H1 (cell line): ENCODE results near the gene ELMOD2. TPM values are rescaled to one million over a fixed set of nuclear protein-coding genes. Genes with fewer than 3 reads are reported as not detected.
A peak's percentile ranks its signal among the peaks of the same experiment; 100 is the strongest.

ENCODE experiments used
- CTCF ChIA-PET: fragments of 300-600 bp; sonication (Branson Sonifier 250); formaldehyde crosslinking; loops from one replicate; lab custom pipeline; 2021; ENCODE audit not compliant: partially characterized antibody; lab: Charles Lee
- POLR2A ChIA-PET: fragments of 300-600 bp; sonication (Branson Sonifier 250); formaldehyde crosslinking; loops from one replicate; lab custom pipeline; 2021; ENCODE audit warnings: inconsistent platforms; ENCODE audit not compliant: partially characterized antibody; lab: Charles Lee
- DNase-seq, 2 experiments: peaks; one replicate each; pipeline versions ENCODE4 v3.0.0 to v3.0.0-alpha.2; 2010 to 2022; ENCODE audit warnings: low spot score in 2 of 2, low read depth in 1 of 2, mixed read lengths in 1 of 2
- FAIRE-seq: peaks from 2 replicates; lab custom pipeline; 2011; peaks lifted over from hg19 to GRCh38; lab: Jason Lieb, UNC
- H2AFZ ChIP-seq: 2 replicates; pipeline ENCODE4 v1.8.1; 2012; ENCODE audit warnings: low read length, inconsistent platforms
- H2AK5ac ChIP-seq: 2 replicates; pipeline ENCODE4 v1.6.1; 2013; ENCODE audit warnings: low read depth, low read length
- H2BK120ac ChIP-seq: replicated peaks from 2 replicates; pipeline ENCODE3; 2013; ENCODE audit warnings: low read depth, low read length, inconsistent platforms
- H2BK12ac ChIP-seq: 2 replicates; pipeline ENCODE4 v1.6.1; 2013; ENCODE audit warnings: low read depth, low read length
- H2BK15ac ChIP-seq: 2 replicates; pipeline ENCODE4 v1.6.1; 2013; ENCODE audit warnings: low read length
- H2BK20ac ChIP-seq: 2 replicates; pipeline ENCODE4 v1.6.1; 2013; ENCODE audit warnings: low read length
- H2BK5ac ChIP-seq: 2 replicates; pipeline ENCODE4 v1.6.1; 2013; ENCODE audit warnings: low read depth, low read length
- H3K14ac ChIP-seq: 2 replicates; pipeline ENCODE4 v1.6.1; 2013; ENCODE audit warnings: inconsistent platforms; ENCODE audit not compliant: insufficient read length
- H3K18ac ChIP-seq: 2 replicates; pipeline ENCODE4 v1.6.1; 2013; ENCODE audit warnings: low read length; ENCODE audit errors: extremely low read depth
- H3K23ac ChIP-seq: 2 replicates; pipeline ENCODE4 v1.6.1; 2013; ENCODE audit warnings: inconsistent platforms; ENCODE audit not compliant: insufficient read length
- H3K23me2 ChIP-seq: 2 replicates; pipeline ENCODE4 v1.6.1; 2013; ENCODE audit warnings: low read depth, low read length
- H3K27ac ChIP-seq: 2 replicates; pipeline ENCODE4 v1.6.1; 2011; ENCODE audit warnings: low read depth, low read length, inconsistent platforms
- H3K27me3 ChIP-seq, 4 experiments: replicated peaks in 1 of 4; 1 replicate in 1 of 4; 2 replicates in 3 of 4; pipeline versions ENCODE4 v1.6.1 to v1.8.1; 2011 to 2013; ENCODE audit warnings: low read length in 3 of 4, mild to moderate bottlenecking in 3 of 4, inconsistent platforms in 2 of 4, mixed read lengths in 2 of 4, moderate library complexity in 1 of 4; ENCODE audit not compliant: control insufficient read depth in 3 of 4, insufficient read depth in 3 of 4; ENCODE audit errors: extremely low read depth in 1 of 4
- H3K36me3 ChIP-seq, 4 experiments: 2 replicates each; pipeline versions ENCODE4 v1.6.1 to v1.8.1; 2011 to 2013; ENCODE audit warnings: mild to moderate bottlenecking in 4 of 4, low read length in 3 of 4, moderate library complexity in 2 of 4, control low read depth in 1 of 4, inconsistent platforms in 1 of 4; ENCODE audit not compliant: insufficient read depth in 4 of 4, control insufficient read depth in 2 of 4
- H3K4ac ChIP-seq: replicated peaks from 2 replicates; pipeline ENCODE3; 2013; ENCODE audit warnings: low read length, low read depth, mixed read lengths, inconsistent platforms; ENCODE audit not compliant: insufficient read length
- H3K4me1 ChIP-seq, 4 experiments: replicated peaks in 1 of 4; 1 replicate in 1 of 4; 2 replicates in 3 of 4; pipeline versions ENCODE4 v1.6.1 to v1.8.1; 2011 to 2013; ENCODE audit warnings: low read length in 3 of 4, inconsistent platforms in 2 of 4, mixed read lengths in 1 of 4; ENCODE audit not compliant: insufficient read depth in 4 of 4, control insufficient read depth in 3 of 4
- H3K4me2 ChIP-seq, 2 experiments: 2 replicates each; pipeline versions ENCODE4 v1.6.1 to v1.8.1; 2011 to 2013; ENCODE audit warnings: low read depth in 2 of 2, low read length in 2 of 2, control low read depth in 1 of 2, inconsistent platforms in 1 of 2, mild to moderate bottlenecking in 1 of 2; ENCODE audit not compliant: insufficient read depth in 1 of 2
- H3K4me3 ChIP-seq, 4 experiments: fragments of 200-600, 300-600 bp in 1 of 4; sonication (generic), shearing (Covaris generic), sonication (Bioruptor Twin) in 1 of 4; 2 replicates each; pipeline versions ENCODE4 v1.5.1 to v1.8.1; 2011 to 2016; ENCODE audit warnings: low read length in 4 of 4, low read depth in 3 of 4, control low read depth in 2 of 4, inconsistent platforms in 2 of 4, mild to moderate bottlenecking in 2 of 4, mixed read lengths in 1 of 4, moderate library complexity in 1 of 4; ENCODE audit not compliant: insufficient read depth in 2 of 4; ENCODE audit errors: extremely low read depth in 1 of 4
- H3K56ac ChIP-seq: replicated peaks from 2 replicates; pipeline ENCODE3; 2013; ENCODE audit warnings: low read depth, mild to moderate bottlenecking, mixed read lengths, low read length, inconsistent platforms; ENCODE audit not compliant: insufficient read length
- H3K79me1 ChIP-seq: 2 replicates; pipeline ENCODE4 v1.6.1; 2013; ENCODE audit warnings: low read depth, low read length, control low read depth
- H3K79me2 ChIP-seq, 2 experiments: 2 replicates each; pipeline versions ENCODE4 v1.6.1 to v1.8.1; 2012 to 2013; ENCODE audit warnings: low read length in 2 of 2, mild to moderate bottlenecking in 2 of 2, inconsistent platforms in 1 of 2; ENCODE audit not compliant: insufficient read depth in 2 of 2, control insufficient read depth in 1 of 2
- H3K9ac ChIP-seq, 4 experiments: replicated peaks in 1 of 4; 1 replicate in 1 of 4; 2 replicates in 3 of 4; pipeline versions ENCODE4 v1.6.1 to v1.8.1; 2011 to 2013; ENCODE audit warnings: low read depth in 3 of 4, low read length in 3 of 4, control low read depth in 2 of 4, mild to moderate bottlenecking in 2 of 4, moderate library complexity in 2 of 4, inconsistent platforms in 1 of 4; ENCODE audit errors: extremely low read depth in 1 of 4
- H3K9me3 ChIP-seq, 2 experiments: 2 replicates each; pipeline versions ENCODE4 v1.6.1 to v1.8.1; 2012 to 2013; ENCODE audit warnings: mild to moderate bottlenecking in 2 of 2, moderate library complexity in 2 of 2, control low read depth in 1 of 2, inconsistent platforms in 1 of 2, low read depth in 1 of 2, low read length in 1 of 2, mixed read lengths in 1 of 2; ENCODE audit not compliant: insufficient read depth in 2 of 2
- H4K20me1 ChIP-seq, 2 experiments: replicated peaks in 1 of 2; 2 replicates each; pipeline versions ENCODE3 to v1.8.1; 2011 to 2013; ENCODE audit warnings: inconsistent platforms in 2 of 2, low read length in 2 of 2, mild to moderate bottlenecking in 1 of 2; ENCODE audit not compliant: insufficient read depth in 2 of 2, control insufficient read depth in 1 of 2
- H4K5ac ChIP-seq: 2 replicates; pipeline ENCODE4 v1.6.1; 2013; ENCODE audit warnings: low read length, low read depth, mixed read lengths, inconsistent platforms; ENCODE audit not compliant: insufficient read length
- H4K8ac ChIP-seq: 2 replicates; pipeline ENCODE4 v1.8.0; 2013; ENCODE audit warnings: mild to moderate bottlenecking, moderate library complexity, low read length, inconsistent platforms; ENCODE audit not compliant: insufficient read depth; ENCODE audit errors: extremely low read depth
- H4K91ac ChIP-seq: replicated peaks from 2 replicates; pipeline ENCODE3; 2013; ENCODE audit warnings: low read length, mixed read lengths, inconsistent platforms; ENCODE audit not compliant: insufficient read length
- CBX5 ChIP-seq: fragments of 300-800, 300-1000 bp; sonication (generic); IDR thresholded peaks from 2 replicates; pipeline ENCODE4 v1.7.1; 2016; ENCODE audit warnings: antibody characterized with exemption, low read length, low read depth
- CEBPB ChIP-seq: IDR thresholded peaks from 2 replicates; pipeline ENCODE4 v1.6.1; 2012; ENCODE audit warnings: low read depth, low read length
- EP300 ChIP-seq, 2 experiments: IDR thresholded peaks; 1 replicate in 1 of 2; 2 replicates in 1 of 2; pipeline ENCODE4 v1.6.1; 2011 to 2012; ENCODE audit warnings: low read depth in 2 of 2, low read length in 2 of 2, mild to moderate bottlenecking in 2 of 2, borderline replicate concordance in 1 of 2, inconsistent platforms in 1 of 2, moderate library complexity in 1 of 2
- EZH2 ChIP-seq: fragments of 200-600 bp; sonication (generic); IDR thresholded peaks from 2 replicates; pipeline ENCODE4 v1.7.1; 2012; ENCODE audit warnings: low read depth, mild to moderate bottlenecking, moderate library complexity, low read length, inconsistent platforms; ENCODE audit not compliant: severe bottlenecking
- TBP ChIP-seq: IDR thresholded peaks from 2 replicates; pipeline ENCODE4 v1.6.1; 2011; ENCODE audit warnings: low read depth, low read length, improper control_type of control experiment
- TCF12 ChIP-seq: IDR thresholded peaks from 2 replicates; pipeline ENCODE4 v1.6.1; 2011; ENCODE audit warnings: low read depth, mild to moderate bottlenecking, low read length
- WGBS, 2 experiments: shearing (Covaris generic) in 1 of 2; methylation state at CpG; one replicate each; pipeline versions ENCODE4 v1.1.6 to v1.1.7; 2013 to 2015; ENCODE audit warnings: low lambda C conversion rate in 2 of 2, mixed read lengths in 2 of 2, inconsistent platforms in 1 of 2, low coverage in 1 of 2, missing lambda C conversion rate in 1 of 2; ENCODE audit not compliant: insufficient replicate concordance in 2 of 2, insufficient coverage in 1 of 2, insufficient read length in 1 of 2; ENCODE audit errors: extremely low coverage in 1 of 2, missing lambda C conversion rate in 1 of 2; 5-methylcytosine and 5-hydroxymethylcytosine counted together
- polyA plus RNA-seq, 7 experiments: library from polyadenylated mRNA; depleted of rRNA in 3 of 7; stranded (reverse) in 5 of 7; unstranded in 2 of 7; fragments of >200 nt in 5 of 7; fragments of 200-250 nt in 2 of 7; gene quantifications; 1 replicate in 5 of 7; 2 replicates in 1 of 7; 4 replicates in 1 of 7; pipeline versions ENCODE4 v1.2.1 to v1.2.3, GENCODE V29; 2011 to 2013; ENCODE audit warnings: missing spikeins in 2 of 7, mixed read lengths in 2 of 7
- total RNA-seq: library from RNA; stranded (reverse); fragmentation: NEBNext Ultra II Directional; extraction: Animal tissue kit (Norgen Biotek cat#: 25700); gene quantifications from 2 replicates; pipeline ENCODE4 v1.2.1, GENCODE V29; 2021
- TF ChIP-seq, protein P1 (sequence below): IDR thresholded peaks from 2 replicates; pipeline ENCODE4 v1.6.1; 2012; ENCODE audit warnings: inconsistent platforms
- TF ChIP-seq, protein P2 (sequence below): IDR thresholded peaks from 2 replicates; pipeline ENCODE4 v1.6.1; 2012; ENCODE audit warnings: inconsistent platforms

Gene ELMOD2
- total and polyA plus RNA-seq, 2 of the 8 experiments (the other 6 are each of a cell fraction or from before 2014, with no cell fraction given) = 6.6 to 27.9 TPM

DNA sequence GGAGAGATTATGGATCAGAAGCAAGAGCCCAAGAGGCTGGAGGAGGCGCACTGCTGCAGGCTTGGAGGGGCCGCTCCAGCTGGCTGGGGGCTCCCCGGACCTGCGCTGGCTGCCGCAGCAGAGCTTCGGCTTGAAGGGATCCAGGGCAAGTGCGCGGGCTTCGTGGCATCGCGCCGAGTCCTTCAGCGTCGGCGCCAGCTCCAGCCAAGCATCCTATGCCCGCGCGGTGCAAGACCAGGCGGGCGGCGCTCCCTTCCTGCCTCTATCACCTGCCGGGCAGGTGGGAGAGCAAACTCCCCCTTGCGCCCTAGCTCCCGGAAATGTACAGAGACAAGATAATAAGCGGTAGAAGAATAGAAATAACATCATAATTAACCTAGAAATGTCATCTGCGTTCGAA is 55.3 kb downstream of the ELMOD2 start:
- no peak overlapping the region for H4K5ac ChIP-seq
- H3K23ac ChIP-seq = no peak overlapping the region
- H3K36me3 ChIP-seq = no peaks in the 10 kb centered on the region
- H3K9me3 ChIP-seq = no peaks in the 10 kb centered on the region
- H2AFZ ChIP-seq = no peak overlapping the region
- H3K56ac ChIP-seq = no peak overlapping the region
- no peak overlapping the region for H4K8ac ChIP-seq
- H3K4ac ChIP-seq = no peak overlapping the region
- H3K4me3 ChIP-seq = no peak overlapping the region
- H3K27ac ChIP-seq = no peak overlapping the region
- H2BK20ac ChIP-seq = no peak overlapping the region
- CTCF ChIA-PET = interaction anchor here (1.2 to 2.3 kb wide), 4 partner anchors 15 to 73 kb away, joined by 4 to 12 read pairs (median 4); no protein-coding TSS in a partner anchor
- no peak overlapping the region for H3K14ac ChIP-seq
- no peak overlapping the region for H2BK12ac ChIP-seq
- no peak for FAIRE-seq
- H4K91ac ChIP-seq = no peak overlapping the region
- no peak overlapping the region for H2BK15ac ChIP-seq
- H4K20me1 ChIP-seq = no peaks in the 10 kb centered on the region
- no peak overlapping the region for H2BK5ac ChIP-seq
- TF ChIP-seq, protein P1, sequence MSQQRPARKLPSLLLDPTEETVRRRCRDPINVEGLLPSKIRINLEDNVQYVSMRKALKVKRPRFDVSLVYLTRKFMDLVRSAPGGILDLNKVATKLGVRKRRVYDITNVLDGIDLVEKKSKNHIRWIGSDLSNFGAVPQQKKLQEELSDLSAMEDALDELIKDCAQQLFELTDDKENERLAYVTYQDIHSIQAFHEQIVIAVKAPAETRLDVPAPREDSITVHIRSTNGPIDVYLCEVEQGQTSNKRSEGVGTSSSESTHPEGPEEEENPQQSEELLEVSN = peak; percentile 75
- TF ChIP-seq TBP (no peak), CEBPB (no peak), TCF12 (no peak), EZH2 (no peak), EP300 (IDR thresholded peaks at IDR 0.05; ENCODE audit: borderline replicate concordance in 1 of 2, low read depth in 2 of 2, low read length in 2 of 2) (no peak), CBX5 (no peak)
- TF ChIP-seq, protein P2, sequence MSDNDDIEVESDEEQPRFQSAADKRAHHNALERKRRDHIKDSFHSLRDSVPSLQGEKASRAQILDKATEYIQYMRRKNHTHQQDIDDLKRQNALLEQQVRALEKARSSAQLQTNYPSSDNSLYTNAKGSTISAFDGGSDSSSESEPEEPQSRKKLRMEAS = peak; percentile 50; the same call in 1 of the 2 replicates
- no peak overlapping the region for H3K18ac ChIP-seq
- no peak overlapping the region for H2BK120ac ChIP-seq
- no peaks in the 10 kb centered on the region for H3K79me2 ChIP-seq
- no peak overlapping the region for H2AK5ac ChIP-seq
- 73% methylated on average over 27 of the region's 27 CpGs; no CpG with 5 or more reads in 1 of the 2 experiments for WGBS, 2 experiments
- no peak overlapping the region for H3K9ac ChIP-seq
- POLR2A ChIA-PET = no interaction called here
- no peaks in the 10 kb centered on the region for H3K4me1 ChIP-seq
- H3K4me2 ChIP-seq = no peak overlapping the region
- no peak for DNase-seq
- H3K23me2 ChIP-seq = no peaks in the 10 kb centered on the region
- peaks cover 0 to 7% (median 2%) of the 10 kb centered on the region in 4 experiments; a peak in 2 of 7 replicates for H3K27me3 ChIP-seq
- no peaks in the 10 kb centered on the region for H3K79me1 ChIP-seq
